HepG2 (cell line): ENCODE measurements around the gene PBLD. TPM values are rescaled to one million over a fixed set of nuclear protein-coding genes. Genes with fewer than 3 reads are reported as not detected.
A peak's percentile ranks its signal among the peaks of the same experiment; 100 is the strongest.

Experiments
- DNMT1 ChIP-seq: sonication (generic); formaldehyde crosslinking; IDR thresholded peaks from 2 replicates; pipeline ENCODE4 v1.5.1; 2020; ENCODE audit warnings: mild to moderate bottlenecking, missing genetic modification reagents
- FOXA1 ChIP-seq, 2 experiments: fragments of 450-650 bp in 1 of 2; sonication (generic) in 1 of 2; formaldehyde crosslinking in 1 of 2; IDR thresholded peaks; 2 replicates each; pipeline versions ENCODE4 v1.4.0 to v1.6.1; 2016 to 2020; ENCODE audit warnings: missing genetic modification reagents in 1 of 2
- GTF2F1 ChIP-seq: fragments of 150-350 bp; IDR thresholded peaks from 2 replicates; pipeline ENCODE4 v1.6.1; 2014; ENCODE audit warnings: low read length
- PITX1 ChIP-seq: sonication (generic); formaldehyde crosslinking; IDR thresholded peaks from 2 replicates; pipeline ENCODE4 v1.5.1; 2020; ENCODE audit warnings: mild to moderate bottlenecking, missing genetic modification reagents
- THAP11 ChIP-seq: IDR thresholded peaks from 2 replicates; pipeline ENCODE4 v1.6.1; 2016; ENCODE audit warnings: missing biosample characterization, missing genetic modification reagents
- ZFP37 ChIP-seq: sonication (generic); formaldehyde crosslinking; IDR thresholded peaks from 2 replicates; pipeline ENCODE4 v1.4.0; 2020; ENCODE audit warnings: missing genetic modification reagents, borderline replicate concordance
- ZNF253 ChIP-seq: sonication (generic); formaldehyde crosslinking; IDR thresholded peaks from 2 replicates; pipeline ENCODE4 v1.8.0; 2022; ENCODE audit warnings: mild to moderate bottlenecking, missing genetic modification reagents, borderline replicate concordance
- ZNF432 ChIP-seq: sonication (generic); formaldehyde crosslinking; IDR thresholded peaks from 2 replicates; pipeline ENCODE4 v1.5.0; 2020; ENCODE audit warnings: missing genetic modification reagents, mild to moderate bottlenecking, borderline replicate concordance
- ZSCAN22 ChIP-seq: sonication (generic); formaldehyde crosslinking; IDR thresholded peaks from 2 replicates; pipeline ENCODE4 v1.4.0; 2020; ENCODE audit warnings: mild to moderate bottlenecking, missing genetic modification reagents
- polyA plus RNA-seq, 8 experiments: library from polyadenylated mRNA; depleted of rRNA in 3 of 8; stranded (reverse) in 7 of 8; unstranded in 1 of 8; fragments of >200 nt; fragmentation: Illumina TruSeq in 4 of 8; extraction: Trizol in 4 of 8; gene quantifications; 2 replicates each; pipeline versions ENCODE4 v1.2.1 to v1.2.3, GENCODE V29; 2011 to 2016; ENCODE audit warnings: low read depth in 4 of 8, missing spikeins in 1 of 8, mixed read lengths in 1 of 8; ENCODE audit not compliant: insufficient read depth in 1 of 8
- total RNA-seq, 5 experiments: library from RNA; depleted of rRNA; stranded (reverse); fragments of >200 nt; fragmentation: Illumina TruSeq; extraction: Trizol; gene quantifications; 2 replicates each; pipeline ENCODE4 v1.2.3, GENCODE V29; 2016; ENCODE audit warnings: low read depth in 1 of 5
- TF ChIP-seq, protein P1 (sequence below): sonication (generic); formaldehyde crosslinking; IDR thresholded peaks from one replicate; pipeline ENCODE4 v1.5.1; 2020; ENCODE audit warnings: mild to moderate bottlenecking, missing genetic modification reagents; ENCODE audit errors: not compliant biosample characterization
- TF ChIP-seq, protein P2 (sequence below): IDR thresholded peaks from 2 replicates; pipeline ENCODE4 v1.6.1; 2016; ENCODE audit warnings: control low read depth
- TF ChIP-seq, protein P3 (sequence below): sonication (generic); formaldehyde crosslinking; IDR thresholded peaks from 2 replicates; pipeline ENCODE4 v1.5.0; 2020; ENCODE audit warnings: missing genetic modification reagents
- TF ChIP-seq, protein P4 (sequence below): sonication (generic); formaldehyde crosslinking; IDR thresholded peaks from 2 replicates; pipeline ENCODE4 v1.4.0; 2020; ENCODE audit warnings: missing genetic modification reagents

The PBLD gene
- total and polyA plus RNA-seq, 2 of the 13 experiments (the other 11 are each of a cell fraction or from before 2014, with no cell fraction given): 0.42 to 3.1 TPM

DNA sequence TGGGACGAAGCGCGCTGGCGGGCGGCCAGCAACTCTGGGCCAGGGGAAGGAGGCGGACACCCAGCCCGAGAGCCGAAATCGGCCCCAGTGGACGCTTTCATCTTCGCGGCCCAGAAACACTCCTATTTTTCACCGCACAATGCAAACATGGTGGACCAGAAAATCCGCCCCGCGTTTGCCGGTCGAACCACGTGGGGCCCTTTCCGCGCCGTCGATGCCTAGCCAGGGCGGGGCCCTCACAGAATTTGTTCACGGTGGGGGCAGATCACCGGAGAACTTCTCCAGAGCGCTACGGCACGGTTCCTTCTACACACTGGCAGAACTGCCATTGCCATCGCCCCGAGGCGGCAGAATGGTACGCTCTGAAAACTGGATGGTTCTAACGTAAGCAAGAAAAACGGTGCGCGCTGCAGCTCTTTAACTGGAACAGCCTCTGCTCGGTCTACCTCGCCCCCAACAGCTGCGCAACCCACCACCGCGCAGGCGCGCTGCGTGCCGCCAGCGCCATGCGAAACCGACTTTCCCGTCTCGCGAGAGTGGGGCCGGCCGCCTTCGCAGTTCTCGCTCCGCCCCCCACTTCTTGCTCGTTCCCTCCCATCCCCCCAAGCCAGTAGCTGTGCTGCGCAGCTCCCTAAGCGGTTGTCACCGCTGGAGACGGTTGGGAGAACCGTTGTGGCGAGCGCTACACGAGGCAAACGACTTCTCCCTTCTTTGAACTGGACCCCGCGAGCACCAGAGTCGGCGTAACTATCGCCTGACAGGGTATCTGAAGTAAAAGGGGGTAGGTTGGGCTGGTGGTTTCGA is 1.1 kb downstream of the PBLD start, which contains the start of gene HNRNPH3 (continued):
- TF ChIP-seq, protein P1, sequence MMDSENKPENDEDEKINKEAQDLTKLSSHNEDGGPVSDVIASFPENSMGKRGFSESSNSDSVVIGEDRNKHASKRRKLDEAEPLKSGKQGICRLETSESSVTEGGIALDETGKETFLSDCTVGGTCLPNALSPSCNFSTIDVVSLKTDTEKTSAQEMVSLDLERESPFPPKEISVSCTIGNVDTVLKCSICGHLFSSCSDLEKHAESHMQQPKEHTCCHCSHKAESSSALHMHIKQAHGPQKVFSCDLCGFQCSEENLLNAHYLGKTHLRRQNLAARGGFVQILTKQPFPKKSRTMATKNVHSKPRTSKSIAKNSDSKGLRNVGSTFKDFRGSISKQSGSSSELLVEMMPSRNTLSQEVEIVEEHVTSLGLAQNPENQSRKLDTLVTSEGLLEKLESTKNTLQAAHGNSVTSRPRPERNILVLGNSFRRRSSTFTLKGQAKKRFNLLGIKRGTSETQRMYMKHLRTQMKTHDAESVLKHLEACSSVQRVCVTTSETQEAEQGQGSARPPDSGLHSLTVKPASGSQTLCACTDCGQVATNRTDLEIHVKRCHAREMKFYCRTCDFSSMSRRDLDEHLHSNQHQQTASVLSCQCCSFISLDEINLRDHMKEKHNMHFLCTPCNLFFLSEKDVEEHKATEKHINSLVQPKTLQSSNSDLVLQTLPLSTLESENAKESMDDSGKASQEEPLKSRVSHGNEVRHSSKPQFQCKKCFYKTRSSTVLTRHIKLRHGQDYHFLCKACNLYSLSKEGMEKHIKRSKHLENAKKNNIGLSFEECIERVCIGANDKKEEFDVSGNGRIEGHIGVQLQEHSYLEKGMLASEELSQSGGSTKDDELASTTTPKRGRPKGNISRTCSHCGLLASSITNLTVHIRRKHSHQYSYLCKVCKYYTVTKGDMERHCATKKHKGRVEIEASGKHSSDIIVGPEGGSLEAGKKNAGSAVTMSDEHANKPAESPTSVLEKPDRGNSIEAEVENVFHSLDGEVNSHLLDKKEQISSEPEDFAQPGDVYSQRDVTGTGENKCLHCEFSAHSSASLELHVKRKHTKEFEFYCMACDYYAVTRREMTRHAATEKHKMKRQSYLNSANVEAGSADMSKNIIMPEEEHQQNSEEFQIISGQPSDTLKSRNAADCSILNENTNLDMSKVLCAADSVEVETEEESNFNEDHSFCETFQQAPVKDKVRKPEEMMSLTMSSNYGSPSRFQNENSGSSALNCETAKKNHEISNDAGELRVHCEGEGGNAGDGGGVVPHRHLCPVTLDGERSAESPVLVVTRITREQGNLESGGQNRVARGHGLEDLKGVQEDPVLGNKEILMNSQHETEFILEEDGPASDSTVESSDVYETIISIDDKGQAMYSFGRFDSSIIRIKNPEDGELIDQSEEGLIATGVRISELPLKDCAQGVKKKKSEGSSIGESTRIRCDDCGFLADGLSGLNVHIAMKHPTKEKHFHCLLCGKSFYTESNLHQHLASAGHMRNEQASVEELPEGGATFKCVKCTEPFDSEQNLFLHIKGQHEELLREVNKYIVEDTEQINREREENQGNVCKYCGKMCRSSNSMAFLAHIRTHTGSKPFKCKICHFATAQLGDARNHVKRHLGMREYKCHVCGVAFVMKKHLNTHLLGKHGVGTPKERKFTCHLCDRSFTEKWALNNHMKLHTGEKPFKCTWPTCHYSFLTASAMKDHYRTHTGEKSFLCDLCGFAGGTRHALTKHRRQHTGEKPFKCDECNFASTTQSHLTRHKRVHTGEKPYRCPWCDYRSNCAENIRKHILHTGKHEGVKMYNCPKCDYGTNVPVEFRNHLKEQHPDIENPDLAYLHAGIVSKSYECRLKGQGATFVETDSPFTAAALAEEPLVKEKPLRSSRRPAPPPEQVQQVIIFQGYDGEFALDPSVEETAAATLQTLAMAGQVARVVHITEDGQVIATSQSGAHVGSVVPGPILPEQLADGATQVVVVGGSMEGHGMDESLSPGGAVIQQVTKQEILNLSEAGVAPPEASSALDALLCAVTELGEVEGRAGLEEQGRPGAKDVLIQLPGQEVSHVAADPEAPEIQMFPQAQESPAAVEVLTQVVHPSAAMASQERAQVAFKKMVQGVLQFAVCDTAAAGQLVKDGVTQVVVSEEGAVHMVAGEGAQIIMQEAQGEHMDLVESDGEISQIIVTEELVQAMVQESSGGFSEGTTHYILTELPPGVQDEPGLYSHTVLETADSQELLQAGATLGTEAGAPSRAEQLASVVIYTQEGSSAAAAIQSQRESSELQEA (CRISPR knock-in tag): peak; percentile 42
- TF ChIP-seq FOXA1 (IDR thresholded peaks at IDR 0.05) (no peak), FOXA1 (CRISPR knock-in tag; IDR thresholded peaks at IDR 0.05) (peak; percentile 33; the same call in 1 of the 2 replicates), PITX1 (no peak; the same call in 1 of the 2 replicates), ZNF432 (peak; percentile 75), ZSCAN22 (no peak; the same call in 1 of the 2 replicates), DNMT1 (CRISPR knock-in tag) (no peak), GTF2F1 (peak; percentile 91), ZNF253 (peak; percentile 80; the same call in 1 of the 2 replicates), ZFP37 (CRISPR knock-in tag) (no peak), THAP11 (CRISPR knock-in tag) (peak; percentile 89)
- TF ChIP-seq, protein P2, sequence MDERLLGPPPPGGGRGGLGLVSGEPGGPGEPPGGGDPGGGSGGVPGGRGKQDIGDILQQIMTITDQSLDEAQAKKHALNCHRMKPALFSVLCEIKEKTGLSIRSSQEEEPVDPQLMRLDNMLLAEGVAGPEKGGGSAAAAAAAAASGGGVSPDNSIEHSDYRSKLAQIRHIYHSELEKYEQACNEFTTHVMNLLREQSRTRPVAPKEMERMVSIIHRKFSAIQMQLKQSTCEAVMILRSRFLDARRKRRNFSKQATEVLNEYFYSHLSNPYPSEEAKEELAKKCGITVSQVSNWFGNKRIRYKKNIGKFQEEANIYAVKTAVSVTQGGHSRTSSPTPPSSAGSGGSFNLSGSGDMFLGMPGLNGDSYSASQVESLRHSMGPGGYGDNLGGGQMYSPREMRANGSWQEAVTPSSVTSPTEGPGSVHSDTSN: no peak
- TF ChIP-seq, protein P3, sequence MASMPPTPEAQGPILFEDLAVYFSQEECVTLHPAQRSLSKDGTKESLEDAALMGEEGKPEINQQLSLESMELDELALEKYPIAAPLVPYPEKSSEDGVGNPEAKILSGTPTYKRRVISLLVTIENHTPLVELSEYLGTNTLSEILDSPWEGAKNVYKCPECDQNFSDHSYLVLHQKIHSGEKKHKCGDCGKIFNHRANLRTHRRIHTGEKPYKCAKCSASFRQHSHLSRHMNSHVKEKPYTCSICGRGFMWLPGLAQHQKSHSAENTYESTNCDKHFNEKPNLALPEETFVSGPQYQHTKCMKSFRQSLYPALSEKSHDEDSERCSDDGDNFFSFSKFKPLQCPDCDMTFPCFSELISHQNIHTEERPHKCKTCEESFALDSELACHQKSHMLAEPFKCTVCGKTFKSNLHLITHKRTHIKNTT: no peak
- TF ChIP-seq, protein P4, sequence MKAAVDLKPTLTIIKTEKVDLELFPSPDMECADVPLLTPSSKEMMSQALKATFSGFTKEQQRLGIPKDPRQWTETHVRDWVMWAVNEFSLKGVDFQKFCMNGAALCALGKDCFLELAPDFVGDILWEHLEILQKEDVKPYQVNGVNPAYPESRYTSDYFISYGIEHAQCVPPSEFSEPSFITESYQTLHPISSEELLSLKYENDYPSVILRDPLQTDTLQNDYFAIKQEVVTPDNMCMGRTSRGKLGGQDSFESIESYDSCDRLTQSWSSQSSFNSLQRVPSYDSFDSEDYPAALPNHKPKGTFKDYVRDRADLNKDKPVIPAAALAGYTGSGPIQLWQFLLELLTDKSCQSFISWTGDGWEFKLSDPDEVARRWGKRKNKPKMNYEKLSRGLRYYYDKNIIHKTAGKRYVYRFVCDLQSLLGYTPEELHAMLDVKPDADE (CRISPR knock-in tag): peak; percentile 92; the same call in 1 of the 2 replicates
